AG09319 (cell line): ENCODE results near the gene LINC00237.

Experiments
- DNase-seq: peaks from one replicate; pipeline ENCODE4 v3.0.0-alpha.2; 2010; ENCODE audit warnings: low read depth; ENCODE audit errors: extremely low read depth
- CTCF ChIP-seq: IDR thresholded peaks from 2 replicates; pipeline ENCODE4 v1.5.1; 2011; ENCODE audit warnings: low read depth, mild to moderate bottlenecking, inconsistent platforms, low read length, moderate library complexity

The LINC00237 gene

GRCh38 chr20:21077809-21078345, 28.3 kb downstream of the LINC00237 start:
- no peak for TF ChIP-seq CTCF
- DNase-seq: no peak

GRCh38 chr20:21076073-21076472, 30.1 kb downstream of the LINC00237 start:
- no peak for DNase-seq
- no peak for TF ChIP-seq CTCF

- no peak for TF ChIP-seq CTCF
- no peak for DNase-seq
Measured at GRCh38 chr20:21075471-21075870, 30.7 kb downstream of the LINC00237 start.

- no peak for DNase-seq
- TF ChIP-seq CTCF: no peak
Measured at GRCh38 chr20:21074605-21075336, 31.4 kb downstream of the LINC00237 start.

GRCh38 chr20:21067255-21067654, 38.9 kb downstream of the LINC00237 start:
- no peak for DNase-seq
- TF ChIP-seq CTCF: no peak

GRCh38 chr20:21064924-21065323, 41.2 kb downstream of the LINC00237 start:
- no peak for TF ChIP-seq CTCF
- no peak for DNase-seq

GRCh38 chr20:21063276-21063675, 42.9 kb downstream of the LINC00237 start:
- TF ChIP-seq CTCF: no peak
- no peak for DNase-seq
